SU-DHL-6 (cell line): ENCODE measurements around the gene APPBP2.
"Not testable (repeated sequence)": the region's sequence is repeated elsewhere in the genome, so short reads cannot be mapped to it uniquely, and the experiment has no call there.

ENCODE experiments used
- H2AFZ ChIP-seq: fragments of 200-600 bp; sonication (generic); 2 replicates; pipeline ENCODE4 v1.6.1; 2014; ENCODE audit warnings: low read depth, mild to moderate bottlenecking, moderate library complexity, mixed read lengths, antibody characterized with exemption, low read length; ENCODE audit not compliant: severe bottlenecking
- H3F3A ChIP-seq: fragments of 200-600 bp; shearing (Covaris generic); 2 replicates; pipeline ENCODE4 v1.6.0; 2016; ENCODE audit warnings: antibody characterized with exemption, mild to moderate bottlenecking; ENCODE audit not compliant: insufficient read depth
- H3K27ac ChIP-seq: fragments of 200-600 bp; sonication (generic); 2 replicates; pipeline ENCODE4 v1.5.1; 2016; ENCODE audit warnings: low read depth, mild to moderate bottlenecking, low read length, moderate library complexity, mixed read lengths
- H3K27me3 ChIP-seq: fragments of 200-600 bp; sonication (generic), shearing (Covaris generic); 2 replicates; pipeline ENCODE4 v1.6.0; 2014; ENCODE audit warnings: mild to moderate bottlenecking, low read length
- H3K36me3 ChIP-seq: fragments of 200-600 bp; sonication (generic); 2 replicates; pipeline ENCODE4 v1.6.1; 2014; ENCODE audit warnings: mild to moderate bottlenecking, low read length, mixed read lengths
- H3K4me2 ChIP-seq: fragments of 300-600, 200-600 bp; shearing (Covaris generic), sonication (generic); 2 replicates; pipeline ENCODE4 v1.6.0; 2014; ENCODE audit warnings: low read length, low read depth, mild to moderate bottlenecking; ENCODE audit not compliant: poor library complexity, severe bottlenecking
- H3K4me3 ChIP-seq: fragments of 200-600 bp; sonication (generic); 2 replicates; pipeline ENCODE4 v1.5.1; 2014; ENCODE audit warnings: antibody characterized with exemption, low read length, mild to moderate bottlenecking, mixed read lengths; ENCODE audit not compliant: insufficient read depth, poor library complexity, severe bottlenecking
- H3K79me2 ChIP-seq: fragments of 200-600 bp; sonication (generic); 2 replicates; pipeline ENCODE4 v1.6.1; 2014; ENCODE audit warnings: mild to moderate bottlenecking, low read length, moderate library complexity; ENCODE audit not compliant: insufficient read depth
- H3K9ac ChIP-seq: fragments of 200-600 bp; sonication (generic); 2 replicates; pipeline ENCODE4 v1.7.0; 2014; ENCODE audit warnings: mild to moderate bottlenecking, low read length
- H3K9me2 ChIP-seq: fragments of 200-600 bp; sonication (generic); replicated peaks from 2 replicates; pipeline ENCODE4 v1.6.1; 2014; ENCODE audit warnings: low read length; ENCODE audit not compliant: insufficient read depth
- H3K9me3 ChIP-seq: fragments of 200-600 bp; sonication (generic); 2 replicates; pipeline ENCODE4 v1.6.1; 2014; ENCODE audit warnings: low read length, mixed read lengths; ENCODE audit not compliant: insufficient read depth
- H4K20me1 ChIP-seq: fragments of 200-600 bp; sonication (generic); 2 replicates; pipeline ENCODE4 v1.6.1; 2014; ENCODE audit warnings: low read depth, mild to moderate bottlenecking, antibody characterized with exemption, low read length, moderate library complexity, mixed read lengths
- CTCF ChIP-seq: fragments of 200-600 bp; sonication (generic); IDR thresholded peaks from one replicate; pipeline ENCODE4 v1.5.1; 2017; ENCODE audit warnings: antibody characterized with exemption, mild to moderate bottlenecking, low read length, moderate library complexity; ENCODE audit not compliant: insufficient read depth, poor library complexity, severe bottlenecking
- EZH2phosphoT487 ChIP-seq: fragments of 200-600 bp; sonication (generic), shearing (Covaris generic); conservative IDR thresholded peaks from 2 replicates; pipeline ENCODE4 v1.6.1; 2018; ENCODE audit warnings: mild to moderate bottlenecking, antibody characterized with exemption, low read length, moderate library complexity, mixed read lengths

APPBP2 gene

GRCh38 chr17:60436676-60437075 lies 89.4 kb downstream of the APPBP2 start:
- H3K9ac ChIP-seq = no peak overlapping the region
- peaks cover 8% of the 10 kb centered on the region; the same call in 1 of the 2 replicates for H3K9me3 ChIP-seq
- H4K20me1 ChIP-seq = no peaks in the 10 kb centered on the region
- no peaks in the 10 kb centered on the region for H3F3A ChIP-seq
- H3K36me3 ChIP-seq = no peaks in the 10 kb centered on the region
- TF ChIP-seq CTCF (no peak), EZH2phosphoT487 (no peak)
- H3K27ac ChIP-seq = no peak overlapping the region
- no peak overlapping the region for H3K4me2 ChIP-seq
- no peaks in the 10 kb centered on the region for H3K27me3 ChIP-seq
- no peak overlapping the region for H2AFZ ChIP-seq
- H3K79me2 ChIP-seq = no peaks in the 10 kb centered on the region
- no peak overlapping the region for H3K4me3 ChIP-seq
- no peaks in the 10 kb centered on the region for H3K9me2 ChIP-seq

GRCh38 chr17:60435244-60436167 lies 90.5 kb downstream of the APPBP2 start:
- Histone ChIP-seq H2AFZ (no peak overlapping the region), H3K4me3 (no peak overlapping the region), H3K9me2 (no peaks in the 10 kb centered on the region), H3K79me2 (no peaks in the 10 kb centered on the region), H3K36me3 (no peaks in the 10 kb centered on the region), H4K20me1 (no peaks in the 10 kb centered on the region), H3K4me2 (no peak overlapping the region), H3K9ac (no peak overlapping the region), H3K27ac (no peak overlapping the region), H3K9me3 (peaks cover 8% of the 10 kb centered on the region; the same call in 1 of the 2 replicates), H3K27me3 (no peaks in the 10 kb centered on the region), H3F3A (no peaks in the 10 kb centered on the region)
- TF ChIP-seq CTCF = peak; percentile 67
- no peak for TF ChIP-seq EZH2phosphoT487

GRCh38 chr17:60433021-60433997 lies 92.7 kb downstream of the APPBP2 start:
- H3K4me3 ChIP-seq, H3K27ac ChIP-seq, H3K4me2 ChIP-seq, H3K9me2 ChIP-seq, H3F3A ChIP-seq, H3K9me3 ChIP-seq, H3K9ac ChIP-seq, H2AFZ ChIP-seq, H3K79me2 ChIP-seq, H3K36me3 ChIP-seq, H4K20me1 ChIP-seq, H3K27me3 ChIP-seq: not testable (repeated sequence)

- not testable (repeated sequence) for H3F3A ChIP-seq, H2AFZ ChIP-seq, H3K36me3 ChIP-seq, H3K9ac ChIP-seq, H3K9me3 ChIP-seq, H3K9me2 ChIP-seq, H4K20me1 ChIP-seq, H3K27me3 ChIP-seq, H3K4me2 ChIP-seq, H3K27ac ChIP-seq, H3K79me2 ChIP-seq, H3K4me3 ChIP-seq
These were observed 95.5 kb downstream of the APPBP2 start for GRCh38 chr17:60430561-60430960.

- H3F3A ChIP-seq, H3K4me2 ChIP-seq, H3K27me3 ChIP-seq, H3K9me3 ChIP-seq, H3K4me3 ChIP-seq, H3K36me3 ChIP-seq, H3K9ac ChIP-seq, H3K27ac ChIP-seq, H2AFZ ChIP-seq, H4K20me1 ChIP-seq, H3K9me2 ChIP-seq, H3K79me2 ChIP-seq: not testable (repeated sequence)
These were observed 97.6 kb downstream of the APPBP2 start for GRCh38 chr17:60428491-60428890.
